Epithelial cell of esophagus (primary cell): ENCODE results near the gene CCDC134.

ENCODE experiments used
- DNase-seq: peaks from one replicate; pipeline ENCODE4 v3.0.0; 2010; ENCODE audit warnings: low read depth
- H3K4me3 ChIP-seq: 2 replicates; pipeline ENCODE4 v1.5.1; 2011; ENCODE audit warnings: mild to moderate bottlenecking, low read length, control low read depth
- CTCF ChIP-seq: IDR thresholded peaks from 2 replicates; pipeline ENCODE4 v1.5.1; 2011; ENCODE audit warnings: low read depth, mild to moderate bottlenecking, low read length, control low read depth, inconsistent platforms; ENCODE audit not compliant: insufficient read depth; ENCODE audit errors: missing control alignments

Gene CCDC134

DNA sequence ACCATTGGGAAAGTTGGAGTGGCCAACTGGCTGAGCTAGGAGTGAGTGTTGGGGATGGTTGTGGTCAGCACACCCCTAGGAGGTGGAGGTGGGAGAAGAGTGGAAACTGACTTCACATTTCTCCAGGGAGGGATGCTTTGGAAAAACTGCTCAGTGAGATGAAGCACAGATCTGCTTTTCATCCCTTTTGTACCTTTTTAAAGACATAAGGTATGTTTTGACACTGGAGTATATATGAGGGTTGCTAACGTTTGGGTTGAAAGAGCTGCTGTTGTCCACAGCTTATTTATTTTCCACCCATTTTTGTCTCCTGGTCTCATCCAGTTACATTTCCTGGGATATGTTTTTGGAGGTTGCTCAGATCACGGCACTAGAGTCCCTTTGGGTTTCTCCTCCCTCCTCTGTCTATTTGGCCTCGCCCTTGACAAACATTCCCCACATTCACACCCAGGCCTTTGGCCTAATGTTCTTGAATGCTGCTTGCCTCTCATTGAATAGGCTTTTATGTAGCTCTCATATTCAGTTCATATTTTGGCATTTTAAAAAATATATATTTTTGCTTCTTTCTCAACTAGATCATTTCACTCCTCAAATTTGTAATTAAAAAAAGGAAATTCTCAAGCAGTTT lies 40.7 kb downstream of the CCDC134 start:
- no peak overlapping the region for H3K4me3 ChIP-seq
- DNase-seq = peak; percentile 45
- no peak for TF ChIP-seq CTCF

DNA sequence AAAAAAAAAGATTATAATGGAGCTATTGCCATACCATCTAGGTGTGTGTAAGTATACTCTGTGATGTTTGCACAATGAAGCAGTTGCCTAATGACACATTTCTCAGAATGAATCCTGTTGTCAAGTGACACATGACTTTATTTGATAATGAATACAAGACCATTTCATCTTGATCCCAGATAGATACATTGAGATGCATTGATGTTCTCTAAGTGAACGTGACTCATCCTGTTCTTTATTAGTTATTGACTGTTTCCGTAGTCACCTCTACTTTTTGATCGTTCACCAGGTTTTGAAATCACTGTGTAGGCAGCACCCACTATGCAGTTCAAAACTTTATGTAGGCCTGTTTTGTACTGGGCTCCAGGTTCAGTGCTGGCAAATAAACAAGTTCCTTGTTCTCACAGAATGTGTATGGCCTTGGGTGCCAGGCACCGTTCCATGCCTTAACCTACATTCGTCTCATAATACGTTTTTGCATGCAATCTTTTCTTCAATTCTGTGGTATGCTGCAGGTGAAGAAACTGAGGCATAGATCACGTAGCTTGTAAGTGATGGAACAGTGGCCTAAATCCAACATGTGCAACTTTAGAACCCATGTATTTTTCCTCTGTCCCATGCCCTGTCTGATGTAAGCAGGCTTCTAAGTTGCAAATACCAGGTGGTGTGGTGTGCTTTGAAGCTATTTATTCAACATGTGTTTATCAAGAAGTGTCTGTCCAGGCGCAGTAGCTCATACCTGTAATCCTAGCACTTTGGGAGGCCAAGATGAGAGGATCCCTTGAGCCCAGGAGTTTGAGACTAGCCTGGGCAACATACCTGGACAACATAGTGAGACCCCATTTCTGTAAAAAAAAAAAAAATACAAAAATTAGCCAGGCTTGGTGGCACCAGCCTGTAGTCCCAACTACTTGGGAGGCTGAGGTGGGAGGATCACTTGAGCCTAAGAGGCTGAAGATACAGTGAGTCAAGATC lies 42.8 kb downstream of the CCDC134 start:
- H3K4me3 ChIP-seq = no peak overlapping the region
- TF ChIP-seq CTCF = no peak
- peak; percentile 57 for DNase-seq

DNA sequence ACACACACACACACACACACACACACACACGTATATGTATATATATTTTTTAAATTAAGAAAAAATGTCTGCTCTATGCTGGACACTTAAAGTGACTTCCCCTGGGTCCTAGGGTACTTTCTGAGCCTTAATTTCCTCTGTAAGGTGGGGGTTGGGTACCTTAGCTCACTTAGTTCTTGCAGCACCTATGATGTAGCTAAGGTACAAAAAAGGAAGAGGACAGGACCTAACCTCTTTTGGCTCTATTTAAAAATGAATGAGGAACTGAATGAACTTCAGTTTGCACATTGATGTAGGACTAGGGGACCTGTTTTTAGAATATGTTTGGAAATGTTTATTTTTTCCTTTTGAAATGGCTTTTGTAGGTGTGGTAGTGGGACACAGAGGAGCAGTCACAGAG lies 43.6 kb downstream of the CCDC134 start:
- TF ChIP-seq CTCF = no peak
- no peak overlapping the region for H3K4me3 ChIP-seq
- DNase-seq = no peak

DNA sequence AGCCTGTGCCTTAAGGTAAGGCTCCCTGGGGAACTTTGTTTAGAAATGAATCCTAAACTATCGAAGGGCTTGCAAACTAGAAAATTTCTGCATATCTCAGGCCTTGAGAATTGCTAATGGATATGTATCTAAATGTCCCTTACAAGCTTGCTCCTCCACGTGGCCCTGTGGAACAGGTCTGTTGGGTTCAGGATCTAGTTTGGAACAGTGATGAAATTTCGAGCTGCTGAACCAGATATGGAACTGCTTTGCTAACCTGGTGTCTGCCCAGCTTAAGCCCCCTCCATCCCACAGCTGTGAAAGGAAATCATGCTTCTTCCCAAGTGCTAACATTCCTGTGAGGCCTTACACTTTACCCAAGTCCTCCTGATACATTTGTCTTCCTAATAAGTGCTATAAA lies 44.0 kb downstream of the CCDC134 start:
- no peak overlapping the region for H3K4me3 ChIP-seq
- TF ChIP-seq CTCF = no peak
- DNase-seq = peak; percentile 92

DNA sequence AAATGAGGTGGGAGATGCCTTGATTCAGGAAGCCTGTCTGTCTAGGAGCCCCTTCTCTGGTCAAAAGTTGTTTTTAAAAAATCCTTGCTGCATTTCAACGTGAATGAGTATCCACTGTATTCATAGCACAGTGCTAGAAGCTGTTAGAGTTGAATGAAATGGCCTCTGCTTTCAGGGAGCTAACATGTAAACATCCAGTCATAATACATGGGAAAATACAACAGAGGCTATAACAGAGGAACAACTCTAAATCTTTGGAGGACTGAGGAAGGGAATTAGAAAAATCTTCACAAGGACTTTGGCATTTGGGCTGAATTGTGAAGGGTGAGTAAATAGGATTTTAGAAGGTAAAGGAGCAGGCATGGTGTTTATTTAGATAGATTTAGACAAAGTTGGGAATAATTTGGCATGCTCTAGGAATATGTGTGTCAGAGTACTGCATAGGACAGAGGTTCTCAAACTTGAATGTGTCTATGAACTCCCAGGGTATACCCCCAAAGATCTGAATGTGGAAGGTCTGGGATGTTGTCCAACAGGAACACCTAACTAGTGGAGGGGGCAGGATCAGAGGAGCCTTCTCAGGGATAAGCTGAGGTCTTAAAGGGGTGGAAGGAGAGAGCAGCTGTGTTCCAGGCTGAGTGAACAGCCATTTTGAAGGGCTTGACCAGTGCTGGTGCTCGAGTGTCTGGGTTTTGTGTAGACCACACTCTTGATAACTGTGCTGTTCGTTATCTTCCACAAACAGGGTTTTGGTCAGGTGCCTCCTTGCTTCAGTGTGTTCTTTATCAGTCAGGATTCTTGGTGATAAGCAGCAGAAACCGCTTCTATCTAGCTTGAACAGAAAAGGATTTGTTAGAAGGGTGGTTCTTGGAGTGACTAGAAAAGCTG lies 45.1 kb downstream of the CCDC134 start:
- no peak for DNase-seq
- H3K4me3 ChIP-seq = no peak overlapping the region
- no peak for TF ChIP-seq CTCF

GRCh38 chr22:41846268-41846987 lies 45.9 kb downstream of the CCDC134 start:
- no peak for TF ChIP-seq CTCF
- peak overlapping the region; percentile 11 for H3K4me3 ChIP-seq
- no peak for DNase-seq
